CD4-positive, alpha-beta T cell treated with Interleukin-12 subunit alpha and Interleukin-12 subunit beta, for 1 hour (primary cell): Measurements from ENCODE around the gene FKBP1B.
"Not testable (repeated sequence)": the region's sequence is repeated elsewhere in the genome, so short reads cannot be mapped to it uniquely, and the experiment has no call there.

Experiments
- DNase-seq: peaks from one replicate; pipeline ENCODE4 v3.0.0-alpha.2; 2020

FKBP1B gene

GRCh38 chr2:24049485-24050021 is at the start of gene FKBP1B:
Gene FKBP1B (plus strand): TSS chr2:24049741. CDS start chr2:24049850, 109 bp downstream.
- DNase-seq = peak; percentile 69

GRCh38 chr2:24007693-24008092 is 41.8 kb upstream of the FKBP1B start:
- DNase-seq = no peak

GRCh38 chr2:24008672-24009366 is 40.7 kb upstream of the FKBP1B start:
- no peak for DNase-seq

- DNase-seq = no peak
Measured at GRCh38 chr2:24009367-24009679, 40.2 kb upstream of the FKBP1B start.

GRCh38 chr2:24009680-24010476 is 39.7 kb upstream of the FKBP1B start, which contains the start of gene MFSD2B:
Gene MFSD2B (plus strand): TSS chr2:24010085. CDS start chr2:24010097, 12 bp downstream.
- DNase-seq = no peak

- DNase-seq = no peak
Measured at GRCh38 chr2:24010477-24011249, 38.9 kb upstream of the FKBP1B start.

GRCh38 chr2:24011250-24012104 is 38.1 kb upstream of the FKBP1B start:
- no peak for DNase-seq

GRCh38 chr2:24012521-24013188 is 36.9 kb upstream of the FKBP1B start:
- no peak for DNase-seq

- not testable (repeated sequence) for DNase-seq
Measured at GRCh38 chr2:24014902-24015301, 34.6 kb upstream of the FKBP1B start.

- no peak for DNase-seq
Measured at GRCh38 chr2:24015562-24016375, 33.8 kb upstream of the FKBP1B start.

- DNase-seq = no peak
Measured at GRCh38 chr2:24016376-24016761, 33.2 kb upstream of the FKBP1B start.

- DNase-seq = no peak
Measured at GRCh38 chr2:24016853-24017703, 32.5 kb upstream of the FKBP1B start.

GRCh38 chr2:24017711-24018110 is 31.8 kb upstream of the FKBP1B start:
- DNase-seq = no peak

- DNase-seq = no peak
Measured at GRCh38 chr2:24018241-24018640, 31.3 kb upstream of the FKBP1B start.

- DNase-seq = no peak
Measured at GRCh38 chr2:24019729-24020128, 29.8 kb upstream of the FKBP1B start.

- DNase-seq = no peak
Measured at GRCh38 chr2:24020244-24020643, 29.3 kb upstream of the FKBP1B start.

GRCh38 chr2:24021122-24021998 is 28.2 kb upstream of the FKBP1B start:
- DNase-seq = peak; percentile 12

GRCh38 chr2:24022324-24022974 is 27.1 kb upstream of the FKBP1B start:
- no peak for DNase-seq
